NCI-H526 treated with DMSO at 0.1 percent for 48 hours (cell line): ENCODE data around the gene POFUT2.

Experiments
- DNase-seq: peaks from one replicate; lab custom pipeline; 2025; lab: John Stamatoyannopoulos, UW

The POFUT2 gene

GRCh38 chr21:45262616-45263015 lies 25.1 kb downstream of the POFUT2 start:
- no peak for DNase-seq

- no peak for DNase-seq
These were observed 25.6 kb downstream of the POFUT2 start for GRCh38 chr21:45262041-45262581.

- DNase-seq = no peak
These were observed 26.6 kb downstream of the POFUT2 start for GRCh38 chr21:45261093-45261492.

- no peak for DNase-seq
These were observed 27.4 kb downstream of the POFUT2 start for GRCh38 chr21:45260191-45260825.

- DNase-seq = no peak
These were observed 28.4 kb downstream of the POFUT2 start for GRCh38 chr21:45259206-45259840.

- no peak for DNase-seq
These were observed 29.2 kb downstream of the POFUT2 start for GRCh38 chr21:45258466-45258865.

GRCh38 chr21:45257673-45258341 lies 29.9 kb downstream of the POFUT2 start:
- no peak for DNase-seq

GRCh38 chr21:45256912-45257672 lies 30.6 kb downstream of the POFUT2 start:
- no peak for DNase-seq

GRCh38 chr21:45256021-45256911 lies 31.4 kb downstream of the POFUT2 start:
- DNase-seq = no peak

- peak; percentile 18 for DNase-seq
These were observed 32.2 kb downstream of the POFUT2 start for GRCh38 chr21:45255381-45256020.

GRCh38 chr21:45254460-45254930 lies 33.2 kb downstream of the POFUT2 start:
- DNase-seq = no peak

GRCh38 chr21:45253633-45254459 lies 33.8 kb downstream of the POFUT2 start:
- DNase-seq = no peak

- no peak for DNase-seq
These were observed 34.5 kb downstream of the POFUT2 start for GRCh38 chr21:45253180-45253579.

GRCh38 chr21:45252448-45252925 lies 35.2 kb downstream of the POFUT2 start:
- DNase-seq = no peak

GRCh38 chr21:45251635-45252447 lies 35.9 kb downstream of the POFUT2 start:
- DNase-seq = no peak

GRCh38 chr21:45250914-45251634 lies 36.6 kb downstream of the POFUT2 start:
- DNase-seq = no peak

- no peak for DNase-seq
These were observed 37.4 kb downstream of the POFUT2 start for GRCh38 chr21:45250272-45250671.

GRCh38 chr21:45249626-45250025 lies 38.1 kb downstream of the POFUT2 start:
- no peak for DNase-seq
